Left lobe of liver (tissue), 2 donors: ENCODE data around the gene CMKLR1. TPM values are rescaled to one million over a fixed set of nuclear protein-coding genes. Genes with fewer than 3 reads are reported as not detected.

Experiments used
- ATAC-seq: fragments of 200-7000 bp; cut with Tn5 transposase; one replicate; pipeline ENCODE4 v1.9.1; 2020; ENCODE audit warnings: mild to moderate bottlenecking, moderate library complexity
- DNase-seq: peaks from one replicate; pipeline ENCODE4 v3.0.0-alpha.2; 2020; ENCODE audit warnings: low spot score
- total RNA-seq: library from RNA; stranded (reverse); gene quantifications from one replicate; pipeline ENCODE4 v1.2.1, GENCODE V29; 2021
- donor health status: DM: no; HTN: no; CAD: no; lungs with moderate emphysema.
- donor health status: DM: no; HTN: yes; CAD: no.

The CMKLR1 gene
- total RNA-seq, 1 donor from 2014 or later, result 3.8 TPM

DNA sequence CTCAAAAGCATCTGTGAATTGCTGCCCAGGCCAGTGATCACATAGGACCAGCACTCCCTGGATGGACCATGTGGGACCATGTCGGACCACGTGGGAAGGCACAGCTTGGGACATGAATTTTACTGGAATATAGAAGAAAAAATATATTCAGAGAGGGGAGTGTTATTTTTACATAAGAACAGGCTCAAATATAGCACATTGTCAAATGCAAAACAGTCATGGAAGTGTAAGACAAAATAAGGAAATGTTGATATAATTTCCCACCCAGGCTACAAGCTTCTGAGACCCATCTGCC, 68.3 kb downstream of the CMKLR1 start:
- ATAC-seq, result no peak
- no peak for DNase-seq

DNA sequence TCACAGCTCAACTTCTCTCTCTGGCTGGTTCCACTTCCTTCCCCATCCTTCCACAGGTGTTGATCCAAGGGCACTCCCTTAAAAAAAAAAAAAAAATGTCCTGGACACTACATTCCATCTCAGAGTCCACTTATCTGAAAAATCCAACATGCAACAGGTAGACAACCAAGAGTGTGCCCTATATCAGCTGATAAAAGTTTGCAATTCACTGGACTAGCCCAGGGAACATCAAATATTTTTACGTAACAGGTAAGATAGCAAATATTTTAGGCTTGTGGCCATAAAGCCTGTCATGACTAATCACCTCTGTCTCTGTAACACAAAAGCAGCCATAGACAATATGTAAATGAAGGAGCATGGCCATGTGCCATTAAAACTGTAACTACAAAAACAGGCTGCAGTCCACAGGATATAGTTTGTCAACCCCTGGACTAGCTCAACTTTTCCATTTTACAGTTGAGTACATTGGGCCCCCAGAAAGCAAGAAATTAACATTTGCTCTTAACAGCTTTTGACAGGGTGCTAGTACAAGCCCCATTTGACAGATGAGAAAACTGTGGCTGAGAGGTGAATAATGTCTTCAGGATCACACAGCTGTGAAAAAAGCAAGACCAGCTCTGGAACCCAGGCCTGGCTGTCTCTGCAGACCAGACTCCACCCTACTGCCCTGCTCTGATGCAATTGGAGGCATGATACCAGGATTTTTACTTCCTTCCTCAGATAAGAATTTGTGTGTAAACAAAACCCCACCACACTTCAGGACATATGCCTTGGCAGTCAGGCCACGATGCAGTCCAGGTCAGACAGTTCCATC, 68.9 kb downstream of the CMKLR1 start:
- DNase-seq (no peak), ATAC-seq (no peak)

DNA sequence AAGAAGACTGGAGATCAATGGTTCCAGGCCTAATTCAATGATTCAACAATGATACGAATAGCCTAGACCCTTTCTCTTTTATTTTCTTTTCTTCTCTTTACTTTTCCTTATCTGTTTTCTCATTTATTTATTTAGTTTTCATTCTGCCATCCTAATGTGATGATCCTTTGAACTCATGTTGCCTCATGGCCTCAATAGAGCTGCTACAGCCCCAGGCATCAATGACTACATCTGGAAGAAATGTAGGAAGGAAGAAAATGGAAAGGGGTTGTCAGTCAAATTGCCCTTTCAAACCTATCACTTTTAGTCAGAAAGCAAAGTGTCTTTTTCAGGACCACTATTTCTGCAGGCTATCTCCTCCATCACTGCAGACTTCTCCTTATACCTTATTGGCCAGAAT, 69.9 kb downstream of the CMKLR1 start:
- ATAC-seq (no peak), DNase-seq (no peak)

DNA sequence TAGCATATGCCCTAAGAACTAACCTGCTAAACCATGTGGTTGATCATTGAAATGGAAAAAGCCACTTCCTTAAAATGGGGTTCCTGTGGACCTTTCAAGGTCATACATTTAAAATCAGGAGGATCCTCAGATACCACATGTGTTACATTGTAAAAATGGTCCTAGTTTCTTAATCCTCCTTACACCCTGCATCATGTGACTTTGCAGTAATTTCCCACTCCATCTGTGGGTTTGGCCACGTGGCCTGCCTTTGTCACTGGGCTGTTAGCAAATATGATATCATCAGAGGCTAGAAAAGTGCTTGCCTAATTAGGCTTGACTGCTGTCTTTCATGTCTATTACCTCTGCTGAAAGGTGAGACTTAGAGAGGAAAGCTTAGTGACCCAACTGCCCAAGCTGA, 70.7 kb downstream of the CMKLR1 start:
- no peak for ATAC-seq
- DNase-seq, result no peak

DNA sequence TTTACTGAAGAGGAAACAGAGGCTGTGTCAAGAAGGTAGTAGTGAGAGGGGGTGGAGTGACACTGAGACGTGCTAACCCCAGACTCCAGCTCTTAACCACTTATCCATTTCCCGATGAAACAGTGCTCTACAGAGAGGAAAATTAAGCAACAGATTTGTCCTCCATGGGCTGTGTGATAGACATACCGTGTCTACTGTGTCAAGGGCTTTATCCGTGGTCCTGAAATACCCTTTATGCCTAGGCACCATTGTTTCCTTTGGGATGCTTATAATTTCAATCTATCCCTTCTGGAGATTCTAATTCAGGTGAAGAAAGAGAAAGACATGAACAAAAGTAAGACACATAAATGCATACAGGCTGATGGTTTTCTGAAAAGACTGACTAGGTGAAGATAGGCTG, 71.7 kb downstream of the CMKLR1 start:
- no peak for ATAC-seq
- no peak for DNase-seq

DNA sequence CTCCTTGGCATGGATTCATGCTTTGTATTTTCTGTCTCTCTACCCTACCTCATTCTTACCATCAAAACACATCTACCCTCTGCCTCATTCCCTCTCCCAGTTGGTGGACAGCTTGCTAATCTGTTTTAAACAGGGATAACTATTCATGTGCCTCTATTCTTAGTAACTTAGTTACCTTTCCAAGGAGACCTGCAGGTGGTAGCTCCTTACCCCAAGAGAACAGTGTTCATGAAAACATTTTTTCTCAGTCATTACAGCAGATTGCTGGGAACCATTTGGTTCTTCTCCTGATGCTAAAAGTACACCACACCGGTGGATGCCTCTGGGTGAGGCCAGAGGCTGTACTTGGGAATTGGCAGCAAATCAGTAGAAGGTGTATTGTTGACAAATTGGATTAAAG, 73.0 kb downstream of the CMKLR1 start:
- ATAC-seq (no peak), DNase-seq (no peak)

DNA sequence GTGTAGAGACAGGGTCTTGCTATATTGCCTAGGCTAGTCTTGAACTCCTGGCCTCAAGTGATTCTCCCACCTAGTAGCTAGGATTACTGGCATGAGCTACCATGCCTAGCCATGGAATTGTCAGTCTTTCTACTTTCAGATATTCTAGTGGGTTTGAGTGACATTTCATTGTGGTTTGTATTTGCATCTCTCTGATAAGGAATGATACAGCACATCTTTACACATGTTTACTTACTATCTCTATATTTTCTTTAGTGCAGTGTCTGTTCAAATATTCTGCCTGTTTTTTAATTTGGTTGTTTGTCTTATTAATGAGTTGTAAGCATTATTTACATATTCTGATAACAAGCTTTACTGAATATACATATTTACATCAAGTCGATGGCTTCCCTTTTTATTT, 73.6 kb downstream of the CMKLR1 start:
- DNase-seq (no peak), ATAC-seq (no peak)

DNA sequence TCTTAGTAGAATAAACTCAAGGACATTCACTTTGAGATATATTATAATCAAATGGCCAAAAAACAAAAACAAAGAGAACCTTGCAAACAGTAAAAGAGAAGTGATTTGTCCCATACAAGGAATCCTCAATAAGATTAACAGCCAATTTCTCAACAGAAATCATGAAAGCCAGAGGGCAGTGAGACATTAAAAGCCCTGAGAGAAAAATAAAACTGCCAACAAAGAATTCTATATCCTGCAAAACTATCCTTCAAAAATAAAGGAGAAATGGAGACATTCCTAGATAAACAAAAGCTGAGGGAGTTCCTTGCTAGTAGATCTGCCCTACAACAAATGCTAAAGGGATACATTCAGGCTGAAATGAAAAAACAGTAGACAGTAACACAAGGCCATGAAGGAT, 78.1 kb downstream of the CMKLR1 start:
- ATAC-seq, result no peak
- no peak for DNase-seq

DNA sequence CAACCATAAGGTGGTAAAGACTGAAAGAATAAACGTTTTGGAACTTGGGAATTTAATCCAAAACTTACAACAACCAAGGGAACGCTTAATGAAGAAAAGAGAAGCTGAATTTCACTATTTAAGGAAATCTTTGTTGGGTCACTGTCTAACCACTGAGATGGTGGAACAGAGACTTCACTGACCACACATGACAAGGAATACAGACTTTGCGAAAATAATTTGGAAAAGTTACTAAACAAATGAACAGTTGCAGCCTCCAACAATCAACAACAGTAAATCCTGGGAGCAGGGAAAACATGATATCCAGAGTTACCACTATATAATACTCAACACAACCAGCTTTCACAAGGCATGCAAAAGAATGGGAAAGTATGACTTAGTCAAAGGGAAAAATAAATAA, 79.1 kb downstream of the CMKLR1 start:
- ATAC-seq (no peak), DNase-seq (no peak)

DNA sequence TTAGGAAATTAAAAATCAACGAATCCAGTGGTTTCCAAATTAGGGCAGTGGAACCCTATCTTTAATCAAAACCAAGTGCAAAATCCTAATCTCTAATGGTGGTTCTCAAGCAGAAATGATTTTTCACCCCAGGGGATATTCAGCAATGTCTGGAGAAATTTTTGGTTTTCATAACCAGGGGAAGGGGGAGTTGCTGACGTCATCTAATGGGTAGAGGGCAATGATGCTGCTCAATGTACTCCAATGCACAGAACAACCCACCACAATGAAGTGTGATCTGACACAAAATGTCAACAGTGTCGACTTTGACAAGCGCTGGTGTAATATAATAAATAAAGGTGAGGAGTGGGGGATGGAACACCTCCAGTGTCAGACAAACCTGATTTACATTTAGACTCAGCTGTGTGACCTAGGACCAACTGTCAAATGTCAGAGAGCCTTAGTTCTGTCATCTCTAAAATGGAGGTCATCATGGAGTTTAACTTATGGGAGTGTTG, 81.5 kb downstream of the CMKLR1 start:
- ATAC-seq (no peak), DNase-seq (no peak)

DNA sequence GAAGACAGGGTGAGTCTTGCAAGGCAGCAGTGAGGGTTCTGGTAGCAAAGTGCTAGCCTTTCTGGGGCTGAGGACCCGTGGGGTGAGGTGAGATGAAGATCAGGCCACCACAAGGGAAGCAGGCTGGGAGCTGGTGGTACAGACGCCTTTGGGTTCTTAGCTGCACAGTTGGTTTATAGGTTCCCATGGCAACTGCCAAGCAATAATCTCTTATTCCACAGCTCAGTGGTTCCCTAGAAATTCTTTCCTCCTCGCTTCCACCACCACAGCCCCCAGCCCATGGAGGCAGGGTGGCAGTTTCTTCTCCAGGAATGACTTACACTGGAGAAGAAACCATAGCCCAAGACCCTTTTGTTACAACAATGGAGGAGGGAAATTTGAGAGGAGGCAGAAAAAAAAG, 82.1 kb downstream of the CMKLR1 start:
- ATAC-seq, result no peak
- no peak for DNase-seq

DNA sequence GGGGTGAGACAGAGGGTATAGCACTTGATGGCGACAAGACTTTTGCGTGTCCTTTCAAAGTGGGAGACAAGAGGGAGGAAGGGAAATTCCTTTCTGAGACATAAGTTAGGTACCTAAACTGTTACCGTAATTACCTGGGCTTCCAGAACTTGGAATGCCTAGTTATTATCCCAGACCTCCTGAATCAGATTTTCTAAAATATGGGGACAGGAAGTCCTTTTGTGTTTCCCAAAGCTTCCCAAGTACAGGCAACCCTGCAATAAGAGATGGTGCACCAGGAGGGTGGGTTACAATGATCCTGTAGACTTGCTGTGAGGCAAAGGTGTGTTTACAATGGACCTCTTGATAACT, 83.9 kb downstream of the CMKLR1 start:
- DNase-seq (no peak), ATAC-seq (no peak)

DNA sequence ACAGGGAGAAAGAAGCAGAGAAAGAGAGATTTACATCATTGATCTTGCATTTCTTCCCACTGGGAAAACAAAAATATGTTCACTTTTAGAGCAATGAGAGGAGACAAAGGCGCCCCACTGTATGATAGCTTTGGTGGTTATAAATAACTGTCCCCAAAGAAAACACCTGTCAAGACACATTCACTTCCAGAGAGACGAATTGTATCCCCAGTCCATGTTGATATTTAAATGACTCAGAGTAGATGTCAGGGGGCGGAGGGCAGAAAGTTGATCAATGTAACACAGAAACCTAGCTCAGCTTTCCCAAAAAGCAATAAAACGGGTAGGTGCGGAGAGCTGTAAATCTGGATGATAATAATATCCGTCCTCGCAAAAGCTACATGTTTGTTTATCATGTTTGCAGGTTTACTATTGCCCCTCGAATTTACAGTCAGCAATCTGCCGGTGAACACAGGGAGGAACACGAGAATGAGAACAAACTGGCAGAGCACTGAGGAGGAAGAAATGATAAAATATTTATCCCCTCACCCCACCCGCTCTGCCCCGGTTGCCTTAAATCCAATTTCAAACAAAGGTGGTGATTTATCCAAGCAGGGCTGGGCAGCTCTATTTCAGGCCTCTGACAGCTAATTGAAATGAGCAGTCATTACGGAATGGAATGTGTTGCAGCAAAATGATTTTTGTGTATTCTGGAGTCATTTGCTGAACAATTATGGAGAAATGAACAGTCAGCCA, 84.4 kb downstream of the CMKLR1 start:
- DNase-seq, result no peak
- no peak for ATAC-seq

DNA sequence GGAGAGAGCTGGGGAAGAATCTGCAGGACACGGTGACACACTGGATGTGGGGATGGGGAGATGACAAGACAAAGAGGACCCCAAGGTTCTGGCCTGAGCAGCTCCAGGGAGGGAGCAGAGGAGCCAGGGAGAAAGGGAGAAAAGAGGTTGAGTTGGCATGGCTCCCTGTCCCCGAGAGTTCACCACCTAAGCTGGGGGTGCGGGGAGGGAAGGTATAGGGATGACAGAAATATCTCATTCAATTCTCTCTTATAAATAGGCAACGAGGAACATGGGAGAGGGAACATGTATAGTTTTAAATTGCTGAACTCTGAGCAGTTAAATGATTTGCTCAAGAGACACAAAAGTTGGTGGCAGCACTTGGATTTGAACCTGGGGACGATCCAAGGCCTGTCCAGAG, 85.1 kb downstream of the CMKLR1 start:
- ATAC-seq (no peak), DNase-seq (no peak)

DNA sequence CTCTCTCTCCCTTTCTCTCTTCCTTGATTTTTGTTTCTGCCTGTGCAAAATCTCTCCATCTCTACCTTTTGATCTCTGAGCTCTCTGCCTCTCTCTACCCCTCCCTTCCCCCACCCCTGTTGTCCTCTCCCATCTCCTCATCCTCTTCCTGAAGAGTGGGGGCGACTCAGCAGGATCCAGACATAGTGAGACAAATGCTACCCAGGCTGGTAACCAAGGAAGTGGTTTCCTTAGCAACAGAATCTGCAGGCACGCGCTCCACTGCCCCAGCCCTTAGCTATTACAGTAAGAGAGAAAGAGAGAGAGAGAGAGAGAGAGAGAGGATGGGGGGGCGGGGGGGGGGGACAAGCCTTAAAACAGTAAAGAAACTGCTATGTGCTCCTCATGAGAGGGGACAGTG, 85.6 kb downstream of the CMKLR1 start:
- ATAC-seq, result no peak
- no peak for DNase-seq

DNA sequence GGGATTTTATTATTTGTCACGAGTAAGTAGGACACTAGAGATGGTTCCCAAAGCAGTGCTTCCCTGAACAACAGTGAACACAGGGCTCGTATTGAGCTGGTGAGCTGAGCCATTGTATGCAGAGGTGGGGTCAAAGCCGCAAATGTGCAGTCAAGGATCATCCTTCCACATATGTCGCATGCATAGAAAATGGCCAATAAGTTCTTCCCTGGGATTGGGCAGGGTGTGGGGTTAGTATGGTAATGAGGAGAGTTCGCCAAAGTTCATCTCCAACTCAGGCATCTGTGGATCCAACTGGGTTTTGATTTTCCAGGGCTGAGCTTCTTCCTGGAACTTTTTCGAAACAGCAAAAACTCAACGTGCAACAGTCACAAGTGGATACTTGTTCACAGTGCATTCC, 86.6 kb downstream of the CMKLR1 start:
- DNase-seq (no peak), ATAC-seq (no peak)

DNA sequence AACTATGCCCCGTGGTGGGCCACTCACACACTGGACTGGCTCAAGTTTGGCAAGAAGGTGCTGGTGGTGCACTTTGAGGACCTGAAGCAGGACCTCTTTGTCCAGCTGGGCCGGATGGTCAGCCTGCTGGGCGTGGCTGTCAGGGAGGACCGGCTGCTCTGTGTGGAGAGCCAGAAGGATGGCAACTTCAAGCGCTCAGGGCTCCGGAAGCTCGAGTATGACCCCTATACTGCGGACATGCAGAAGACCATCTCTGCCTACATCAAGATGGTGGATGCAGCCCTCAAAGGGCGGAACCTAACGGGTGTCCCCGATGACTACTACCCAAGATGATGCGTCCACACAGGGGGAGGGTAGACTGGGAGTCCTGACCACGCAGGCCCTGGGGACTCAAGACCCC, 91.1 kb downstream of the CMKLR1 start:
- no peak for ATAC-seq

DNA sequence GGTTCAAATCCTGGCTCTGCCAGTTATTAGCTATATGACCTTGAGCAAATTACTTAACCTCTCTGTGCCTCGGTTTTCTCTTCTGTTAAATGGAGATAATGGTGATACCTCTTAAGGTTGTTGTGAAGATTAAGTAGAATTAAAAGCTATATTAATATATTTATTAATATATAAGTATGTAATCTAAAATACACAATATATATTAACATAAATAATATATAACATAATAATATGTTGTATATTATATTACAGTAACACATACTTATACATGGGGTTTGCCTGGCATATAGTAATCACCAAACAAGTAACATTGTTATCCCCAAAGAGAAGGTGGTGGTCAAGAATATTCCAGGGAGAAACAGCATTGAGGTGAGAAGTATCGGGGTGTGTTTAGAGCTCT, 92.0 kb downstream of the CMKLR1 start:
- no peak for ATAC-seq
- DNase-seq, result no peak

More for the DNA sequence above, 91.1 kb downstream of the CMKLR1 start:
- no peak for DNase-seq

DNA sequence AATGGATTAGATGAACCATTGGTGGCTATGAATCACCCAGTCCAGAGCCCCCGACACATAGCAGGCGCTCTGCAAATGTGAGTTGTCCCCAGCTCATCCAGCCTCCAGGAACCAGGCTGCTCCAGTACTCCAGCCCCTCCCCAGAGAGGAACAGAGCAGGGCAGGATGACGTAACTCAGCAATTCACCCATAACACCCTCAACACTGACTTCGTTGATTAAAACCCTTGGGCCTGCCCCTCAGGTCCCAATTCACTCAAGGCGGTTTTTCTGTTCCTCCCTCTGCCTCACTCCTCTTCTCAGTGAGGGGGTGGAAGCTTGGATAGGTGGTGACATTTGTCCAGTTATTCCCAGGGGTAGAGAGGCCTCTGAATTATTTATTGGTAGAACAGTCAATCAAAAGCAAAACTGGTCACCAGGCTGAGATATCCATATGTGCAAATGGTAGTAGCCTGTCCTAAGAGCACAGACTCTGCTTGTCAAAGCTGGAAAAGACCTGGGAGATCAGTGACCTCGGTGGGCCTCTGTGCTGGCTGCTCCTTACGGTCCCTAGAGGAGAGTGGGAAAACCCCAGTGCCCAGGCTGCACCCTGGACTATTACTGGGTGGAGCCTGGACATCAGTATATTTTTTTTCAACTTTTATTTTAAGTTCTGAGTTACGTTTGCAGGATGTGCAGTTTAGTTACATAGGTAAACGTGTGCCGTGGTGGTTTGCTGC, 97.0 kb downstream of the CMKLR1 start:
- ATAC-seq, result no peak
- DNase-seq, result no peak

DNA sequence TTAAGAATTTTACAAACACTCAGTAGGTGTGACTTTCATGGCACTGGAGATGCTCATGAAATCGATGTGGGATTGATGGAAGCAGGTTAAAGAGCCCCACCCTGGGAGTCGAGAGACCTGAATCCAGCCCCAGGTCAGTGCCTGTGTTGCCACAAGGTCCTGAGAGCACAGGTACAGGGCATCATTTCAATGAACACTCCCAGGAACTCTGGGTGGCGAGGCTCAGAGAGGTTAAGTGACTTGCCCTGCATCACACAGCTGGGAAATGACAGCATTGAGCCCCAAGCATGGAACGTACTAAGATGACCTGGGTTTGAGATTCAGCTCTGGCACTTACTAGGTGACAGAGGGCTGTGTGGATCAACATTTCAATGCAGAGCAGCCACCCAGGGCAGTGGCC, 98.2 kb downstream of the CMKLR1 start:
- DNase-seq (no peak), ATAC-seq (no peak)

DNA sequence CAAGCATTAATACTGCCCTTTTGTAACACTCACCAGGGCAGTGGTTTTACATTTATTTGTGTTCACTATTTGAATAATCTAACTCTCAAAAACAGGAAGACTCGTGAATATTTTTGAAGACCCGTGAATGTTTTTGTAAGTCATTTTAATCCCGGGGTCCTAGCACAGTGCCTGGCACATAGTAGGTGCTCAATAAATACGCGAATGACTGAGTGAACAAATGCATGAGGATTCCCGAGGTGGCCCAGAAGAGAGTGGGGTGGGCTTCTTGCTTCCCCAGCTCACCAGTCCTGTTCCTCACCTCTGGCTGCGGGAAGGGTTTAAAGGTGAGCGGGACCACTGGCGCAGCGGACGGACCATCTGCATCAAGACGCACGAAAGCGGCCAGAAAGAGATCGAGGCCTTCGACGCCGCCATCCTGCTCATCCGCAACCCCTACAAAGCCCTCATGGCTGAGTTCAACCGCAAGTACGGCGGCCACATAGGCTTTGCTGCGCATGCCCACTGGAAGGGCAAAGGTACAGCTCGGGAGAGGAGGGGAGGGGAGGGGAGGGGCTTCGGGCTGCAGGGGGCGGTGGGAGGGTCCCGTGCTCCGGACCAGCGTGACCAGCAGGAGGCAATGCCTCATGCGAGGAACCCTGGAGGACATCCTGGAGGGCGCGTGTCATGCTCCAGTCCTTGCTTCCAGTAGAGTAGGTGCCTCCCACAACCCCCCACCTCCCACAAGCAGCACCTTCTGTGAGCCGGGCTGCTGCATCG, 98.9 kb downstream of the CMKLR1 start:
- ATAC-seq, result no peak
- no peak for DNase-seq
